Sigmoid colon (tissue), 4 donors: Measurements from ENCODE around the gene CCDC150.

ENCODE experiments used
- CTCF ChIP-seq, 4 experiments: fragments of 450-650 bp in 3 of 4; fragments of 200-600 bp in 1 of 4; IDR thresholded peaks; one replicate each; pipeline ENCODE4 v1.5.1; 2016 to 2019; ENCODE audit warnings: antibody characterized with exemption in 4 of 4, mild to moderate bottlenecking in 3 of 4, moderate library complexity in 2 of 4
- POLR2A ChIP-seq, 2 donors: fragments of 450-650 bp; IDR thresholded peaks; one replicate each; pipeline ENCODE4 v1.6.1; 2016; ENCODE audit warnings: antibody characterized with exemption in 2 of 2, mild to moderate bottlenecking in 2 of 2, moderate library complexity in 2 of 2
- POLR2AphosphoS5 ChIP-seq, 4 donors: sonication (generic); formaldehyde crosslinking; IDR thresholded peaks; one replicate each; pipeline ENCODE4 v1.6.1; 2017; ENCODE audit warnings: antibody characterized with exemption in 4 of 4

GRCh38 chr2:196750291-196750923 is 110.9 kb downstream of the CCDC150 start:
- TF ChIP-seq CTCF (IDR thresholded peaks at IDR 0.05): no peak
- TF ChIP-seq POLR2A (IDR thresholded peaks at IDR 0.05): no peak
- no peak for TF ChIP-seq POLR2AphosphoS5 (IDR thresholded peaks at IDR 0.05)
